GM12878 (cell line): Measurements from ENCODE around the gene TSGA10. TPM values are rescaled to one million over a fixed set of nuclear protein-coding genes. Genes with fewer than 3 reads are reported as not detected.

Source experiments
- ATF7 ChIP-seq: fragments of 450-650 bp; IDR thresholded peaks from 2 replicates; pipeline ENCODE4 v1.6.1; 2016; ENCODE audit warnings: low read depth, mild to moderate bottlenecking
- BACH1 ChIP-seq: fragments of 450-650 bp; IDR thresholded peaks from 2 replicates; pipeline ENCODE4 v1.6.1; 2017; ENCODE audit warnings: mild to moderate bottlenecking, borderline replicate concordance
- E2F4 ChIP-seq: IDR thresholded peaks from 2 replicates; pipeline ENCODE4 v1.6.1; 2012; ENCODE audit warnings: low read depth, low read length, improper control_type of control experiment
- EP300 ChIP-seq, 2 experiments: fragments of 150-350 bp in 1 of 2; IDR thresholded peaks; 2 replicates each; pipeline ENCODE4 v1.6.1; 2011 to 2012; ENCODE audit warnings: low read depth in 2 of 2, low read length in 2 of 2, borderline replicate concordance in 1 of 2, improper control_type of control experiment in 1 of 2, inconsistent platforms in 1 of 2; ENCODE audit not compliant: control insufficient read depth in 1 of 2
- MEF2B ChIP-seq: fragments of 450-650 bp; IDR thresholded peaks from 2 replicates; pipeline ENCODE4 v1.6.1; 2018; ENCODE audit warnings: mild to moderate bottlenecking, moderate library complexity; ENCODE audit not compliant: partially characterized antibody, poor library complexity, severe bottlenecking
- MYC ChIP-seq: IDR thresholded peaks from 2 replicates; pipeline ENCODE4 v1.6.1; 2011; ENCODE audit warnings: mild to moderate bottlenecking, low read length, moderate library complexity, inconsistent platforms; ENCODE audit not compliant: insufficient read depth, insufficient replicate concordance, insufficient read length, severe bottlenecking
- PAX5 ChIP-seq: IDR thresholded peaks from 2 replicates; pipeline ENCODE4 v1.6.1; 2011; ENCODE audit warnings: low read depth, low read length, borderline replicate concordance
- PAX8 ChIP-seq: fragments of 450-650 bp; IDR thresholded peaks from 2 replicates; pipeline ENCODE4 v1.6.1; 2017; ENCODE audit warnings: mild to moderate bottlenecking, moderate library complexity
- RAD21 ChIP-seq: IDR thresholded peaks from 2 replicates; pipeline ENCODE4 v1.6.1; 2011; ENCODE audit warnings: mild to moderate bottlenecking, low read depth, low read length, moderate library complexity; ENCODE audit not compliant: insufficient read depth
- RAD51 ChIP-seq: fragments of 450-650 bp; IDR thresholded peaks from 2 replicates; pipeline ENCODE4 v1.6.1; 2016; ENCODE audit warnings: moderate library complexity, mild to moderate bottlenecking, inconsistent platforms
- RUNX3 ChIP-seq: IDR thresholded peaks from 2 replicates; pipeline ENCODE4 v1.6.1; 2012; ENCODE audit warnings: low read length, inconsistent platforms
- SIX5 ChIP-seq: IDR thresholded peaks from 2 replicates; pipeline ENCODE4 v1.6.1; 2011; ENCODE audit warnings: mild to moderate bottlenecking, low read depth, low read length, moderate library complexity; ENCODE audit not compliant: severe bottlenecking
- SMARCA5 ChIP-seq: fragments of 450-650 bp; IDR thresholded peaks from 2 replicates; pipeline ENCODE4 v1.6.1; 2017; ENCODE audit warnings: mild to moderate bottlenecking
- YY1 ChIP-seq: IDR thresholded peaks from 2 replicates; pipeline ENCODE4 v1.6.1; 2011; ENCODE audit warnings: low read depth, mild to moderate bottlenecking, low read length
- ZNF207 ChIP-seq: fragments of 450-650 bp; IDR thresholded peaks from 2 replicates; pipeline ENCODE4 v1.6.1; 2014; ENCODE audit warnings: antibody characterized with exemption, mild to moderate bottlenecking, borderline replicate concordance
- ZZZ3 ChIP-seq: IDR thresholded peaks from 2 replicates; pipeline ENCODE4 v1.6.1; 2011; ENCODE audit warnings: low read depth; ENCODE audit not compliant: control insufficient read depth, insufficient read length
- polyA plus RNA-seq, 11 experiments: library from polyadenylated mRNA; depleted of rRNA in 4 of 11; unstranded in 6 of 11; stranded (reverse) in 5 of 11; fragments of >200 nt; fragmentation: Nextera tagmentation in 4 of 11; fragmentation: Illumina TruSeq in 1 of 11; extraction: Ambion mirVana in 4 of 11; extraction: Trizol in 1 of 11; gene quantifications; 1 replicate in 1 of 11; 2 replicates in 10 of 11; pipeline versions ENCODE4 v1.2.1 to v1.2.3, GENCODE V29; 2011 to 2016; ENCODE audit warnings: inconsistent platforms in 2 of 11, missing spikeins in 2 of 11, low read depth in 1 of 11
- total RNA-seq, 4 experiments: library from RNA; depleted of rRNA in 3 of 4; stranded (reverse); fragments of >200 nt in 3 of 4; fragmentation: Illumina TruSeq in 1 of 4; extraction: Trizol in 1 of 4; gene quantifications; 2 replicates each; pipeline versions ENCODE4 v1.2.1 to v1.2.3, GENCODE V29; 2013 to 2021
- TF ChIP-seq, protein P1 (sequence below): fragments of 450-650 bp; IDR thresholded peaks from 2 replicates; pipeline ENCODE4 v1.6.1; 2017; ENCODE audit warnings: mild to moderate bottlenecking, moderate library complexity
- TF ChIP-seq, protein P2 (sequence below): IDR thresholded peaks from 2 replicates; pipeline ENCODE4 v1.6.1; 2011; ENCODE audit warnings: mild to moderate bottlenecking, low read depth, low read length, moderate library complexity; ENCODE audit not compliant: insufficient replicate concordance
- TF ChIP-seq, protein P3 (sequence below): fragments of 150-350 bp; IDR thresholded peaks from 2 replicates; pipeline ENCODE4 v1.6.1; 2016; ENCODE audit warnings: low read depth, low read length

Gene TSGA10
- total and polyA plus RNA-seq, 10 of the 15 experiments (the other 5 are each of a cell fraction or from before 2014, with no cell fraction given): 5.3 to 13.5 (median 8.6) TPM

- TF ChIP-seq ZZZ3 (no peak), EP300 (IDR thresholded peaks at IDR 0.05; ENCODE audit: borderline replicate concordance in 1 of 2, control insufficient read depth in 1 of 2, low read depth in 2 of 2, low read length in 2 of 2) (peak; percentile 32 to 55; a peak in 2 of 4 replicates), ATF7 (peak; percentile 90), RAD51 (no peak), PAX8 (0 out of 2 replicates have a peak, but pooled peaks have one; percentile 55), BACH1 (peak; percentile 84), RAD21 (no peak), MYC (no peak), RUNX3 (peak; percentile 95), SIX5 (no peak), PAX5 (peak; percentile 93), SMARCA5 (peak; percentile 48; the same call in 1 of the 2 replicates), MEF2B (peak; percentile 84), E2F4 (no peak), YY1 (peak; percentile 41), ZNF207 (no peak; the same call in 1 of the 2 replicates)
- TF ChIP-seq, protein P1, sequence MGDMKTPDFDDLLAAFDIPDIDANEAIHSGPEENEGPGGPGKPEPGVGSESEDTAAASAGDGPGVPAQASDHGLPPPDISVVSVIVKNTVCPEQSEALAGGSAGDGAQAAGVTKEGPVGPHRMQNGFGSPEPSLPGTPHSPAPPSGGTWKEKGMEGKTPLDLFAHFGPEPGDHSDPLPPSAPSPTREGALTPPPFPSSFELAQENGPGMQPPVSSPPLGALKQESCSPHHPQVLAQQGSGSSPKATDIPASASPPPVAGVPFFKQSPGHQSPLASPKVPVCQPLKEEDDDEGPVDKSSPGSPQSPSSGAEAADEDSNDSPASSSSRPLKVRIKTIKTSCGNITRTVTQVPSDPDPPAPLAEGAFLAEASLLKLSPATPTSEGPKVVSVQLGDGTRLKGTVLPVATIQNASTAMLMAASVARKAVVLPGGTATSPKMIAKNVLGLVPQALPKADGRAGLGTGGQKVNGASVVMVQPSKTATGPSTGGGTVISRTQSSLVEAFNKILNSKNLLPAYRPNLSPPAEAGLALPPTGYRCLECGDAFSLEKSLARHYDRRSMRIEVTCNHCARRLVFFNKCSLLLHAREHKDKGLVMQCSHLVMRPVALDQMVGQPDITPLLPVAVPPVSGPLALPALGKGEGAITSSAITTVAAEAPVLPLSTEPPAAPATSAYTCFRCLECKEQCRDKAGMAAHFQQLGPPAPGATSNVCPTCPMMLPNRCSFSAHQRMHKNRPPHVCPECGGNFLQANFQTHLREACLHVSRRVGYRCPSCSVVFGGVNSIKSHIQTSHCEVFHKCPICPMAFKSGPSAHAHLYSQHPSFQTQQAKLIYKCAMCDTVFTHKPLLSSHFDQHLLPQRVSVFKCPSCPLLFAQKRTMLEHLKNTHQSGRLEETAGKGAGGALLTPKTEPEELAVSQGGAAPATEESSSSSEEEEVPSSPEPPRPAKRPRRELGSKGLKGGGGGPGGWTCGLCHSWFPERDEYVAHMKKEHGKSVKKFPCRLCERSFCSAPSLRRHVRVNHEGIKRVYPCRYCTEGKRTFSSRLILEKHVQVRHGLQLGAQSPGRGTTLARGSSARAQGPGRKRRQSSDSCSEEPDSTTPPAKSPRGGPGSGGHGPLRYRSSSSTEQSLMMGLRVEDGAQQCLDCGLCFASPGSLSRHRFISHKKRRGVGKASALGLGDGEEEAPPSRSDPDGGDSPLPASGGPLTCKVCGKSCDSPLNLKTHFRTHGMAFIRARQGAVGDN: peak; percentile 93
- TF ChIP-seq, protein P2, sequence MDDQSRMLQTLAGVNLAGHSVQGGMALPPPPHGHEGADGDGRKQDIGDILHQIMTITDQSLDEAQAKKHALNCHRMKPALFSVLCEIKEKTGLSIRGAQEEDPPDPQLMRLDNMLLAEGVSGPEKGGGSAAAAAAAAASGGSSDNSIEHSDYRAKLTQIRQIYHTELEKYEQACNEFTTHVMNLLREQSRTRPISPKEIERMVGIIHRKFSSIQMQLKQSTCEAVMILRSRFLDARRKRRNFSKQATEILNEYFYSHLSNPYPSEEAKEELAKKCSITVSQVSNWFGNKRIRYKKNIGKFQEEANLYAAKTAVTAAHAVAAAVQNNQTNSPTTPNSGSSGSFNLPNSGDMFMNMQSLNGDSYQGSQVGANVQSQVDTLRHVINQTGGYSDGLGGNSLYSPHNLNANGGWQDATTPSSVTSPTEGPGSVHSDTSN: no peak
- TF ChIP-seq, protein P3, sequence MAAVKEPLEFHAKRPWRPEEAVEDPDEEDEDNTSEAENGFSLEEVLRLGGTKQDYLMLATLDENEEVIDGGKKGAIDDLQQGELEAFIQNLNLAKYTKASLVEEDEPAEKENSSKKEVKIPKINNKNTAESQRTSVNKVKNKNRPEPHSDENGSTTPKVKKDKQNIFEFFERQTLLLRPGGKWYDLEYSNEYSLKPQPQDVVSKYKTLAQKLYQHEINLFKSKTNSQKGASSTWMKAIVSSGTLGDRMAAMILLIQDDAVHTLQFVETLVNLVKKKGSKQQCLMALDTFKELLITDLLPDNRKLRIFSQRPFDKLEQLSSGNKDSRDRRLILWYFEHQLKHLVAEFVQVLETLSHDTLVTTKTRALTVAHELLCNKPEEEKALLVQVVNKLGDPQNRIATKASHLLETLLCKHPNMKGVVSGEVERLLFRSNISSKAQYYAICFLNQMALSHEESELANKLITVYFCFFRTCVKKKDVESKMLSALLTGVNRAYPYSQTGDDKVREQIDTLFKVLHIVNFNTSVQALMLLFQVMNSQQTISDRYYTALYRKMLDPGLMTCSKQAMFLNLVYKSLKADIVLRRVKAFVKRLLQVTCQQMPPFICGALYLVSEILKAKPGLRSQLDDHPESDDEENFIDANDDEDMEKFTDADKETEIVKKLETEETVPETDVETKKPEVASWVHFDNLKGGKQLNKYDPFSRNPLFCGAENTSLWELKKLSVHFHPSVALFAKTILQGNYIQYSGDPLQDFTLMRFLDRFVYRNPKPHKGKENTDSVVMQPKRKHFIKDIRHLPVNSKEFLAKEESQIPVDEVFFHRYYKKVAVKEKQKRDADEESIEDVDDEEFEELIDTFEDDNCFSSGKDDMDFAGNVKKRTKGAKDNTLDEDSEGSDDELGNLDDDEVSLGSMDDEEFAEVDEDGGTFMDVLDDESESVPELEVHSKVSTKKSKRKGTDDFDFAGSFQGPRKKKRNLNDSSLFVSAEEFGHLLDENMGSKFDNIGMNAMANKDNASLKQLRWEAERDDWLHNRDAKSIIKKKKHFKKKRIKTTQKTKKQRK: no peak
Measured at GRCh38 chr2:99154643-99155536, at the start of gene TSGA10, which contains the start of gene LIPT1 (continued).
